NCI-H1694 treated with DMSO at 0.1 percent for 48 hours (cell line): ENCODE results near the gene UGGT2.

ENCODE experiments used
- DNase-seq: peaks from one replicate; lab custom pipeline; 2025; lab: John Stamatoyannopoulos, UW

Gene UGGT2, protein sequence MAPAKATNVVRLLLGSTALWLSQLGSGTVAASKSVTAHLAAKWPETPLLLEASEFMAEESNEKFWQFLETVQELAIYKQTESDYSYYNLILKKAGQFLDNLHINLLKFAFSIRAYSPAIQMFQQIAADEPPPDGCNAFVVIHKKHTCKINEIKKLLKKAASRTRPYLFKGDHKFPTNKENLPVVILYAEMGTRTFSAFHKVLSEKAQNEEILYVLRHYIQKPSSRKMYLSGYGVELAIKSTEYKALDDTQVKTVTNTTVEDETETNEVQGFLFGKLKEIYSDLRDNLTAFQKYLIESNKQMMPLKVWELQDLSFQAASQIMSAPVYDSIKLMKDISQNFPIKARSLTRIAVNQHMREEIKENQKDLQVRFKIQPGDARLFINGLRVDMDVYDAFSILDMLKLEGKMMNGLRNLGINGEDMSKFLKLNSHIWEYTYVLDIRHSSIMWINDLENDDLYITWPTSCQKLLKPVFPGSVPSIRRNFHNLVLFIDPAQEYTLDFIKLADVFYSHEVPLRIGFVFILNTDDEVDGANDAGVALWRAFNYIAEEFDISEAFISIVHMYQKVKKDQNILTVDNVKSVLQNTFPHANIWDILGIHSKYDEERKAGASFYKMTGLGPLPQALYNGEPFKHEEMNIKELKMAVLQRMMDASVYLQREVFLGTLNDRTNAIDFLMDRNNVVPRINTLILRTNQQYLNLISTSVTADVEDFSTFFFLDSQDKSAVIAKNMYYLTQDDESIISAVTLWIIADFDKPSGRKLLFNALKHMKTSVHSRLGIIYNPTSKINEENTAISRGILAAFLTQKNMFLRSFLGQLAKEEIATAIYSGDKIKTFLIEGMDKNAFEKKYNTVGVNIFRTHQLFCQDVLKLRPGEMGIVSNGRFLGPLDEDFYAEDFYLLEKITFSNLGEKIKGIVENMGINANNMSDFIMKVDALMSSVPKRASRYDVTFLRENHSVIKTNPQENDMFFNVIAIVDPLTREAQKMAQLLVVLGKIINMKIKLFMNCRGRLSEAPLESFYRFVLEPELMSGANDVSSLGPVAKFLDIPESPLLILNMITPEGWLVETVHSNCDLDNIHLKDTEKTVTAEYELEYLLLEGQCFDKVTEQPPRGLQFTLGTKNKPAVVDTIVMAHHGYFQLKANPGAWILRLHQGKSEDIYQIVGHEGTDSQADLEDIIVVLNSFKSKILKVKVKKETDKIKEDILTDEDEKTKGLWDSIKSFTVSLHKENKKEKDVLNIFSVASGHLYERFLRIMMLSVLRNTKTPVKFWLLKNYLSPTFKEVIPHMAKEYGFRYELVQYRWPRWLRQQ (N-terminal part only)

DNA sequence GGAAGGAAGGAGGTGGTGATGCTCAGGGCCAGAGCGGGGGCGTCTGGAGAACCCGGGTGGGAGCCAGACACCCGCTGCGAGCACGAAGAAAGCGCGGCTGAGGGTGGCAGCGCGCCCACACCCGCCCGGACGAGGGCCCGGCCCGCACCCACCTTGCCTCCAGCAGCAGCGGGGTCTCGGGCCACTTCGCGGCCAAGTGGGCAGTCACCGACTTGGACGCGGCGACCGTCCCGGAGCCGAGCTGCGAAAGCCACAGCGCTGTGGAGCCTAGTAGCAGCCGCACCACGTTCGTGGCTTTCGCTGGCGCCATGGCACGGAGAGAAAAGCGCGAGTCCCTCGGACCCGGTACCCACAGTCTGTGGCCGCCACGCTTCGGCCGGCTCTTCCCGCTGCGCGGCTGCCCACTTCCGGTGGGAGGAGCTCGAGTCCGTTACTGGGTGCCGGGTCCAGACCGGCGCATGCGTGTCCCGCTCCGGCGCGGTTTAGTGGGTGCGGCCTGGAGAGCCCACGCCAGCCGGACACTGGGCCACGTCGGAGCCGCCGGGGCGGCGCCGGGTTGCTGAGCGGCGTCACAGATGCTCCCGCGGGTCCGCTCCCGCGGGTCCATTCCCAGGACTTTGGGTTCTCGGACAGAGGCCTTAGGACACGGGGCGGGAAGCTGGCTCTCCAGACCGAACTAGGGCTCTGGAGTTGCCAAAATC, at the start of gene UGGT2:
UGGT2 (minus strand) TSS at position 399 of the 701 bp plus-strand sequence; CDS start at position 310, 89 bp downstream.
- DNase-seq = peak; percentile 39

GRCh38 chr13:96100457-96101220, 47.4 kb upstream of the UGGT2 start:
- DNase-seq = no peak

DNA sequence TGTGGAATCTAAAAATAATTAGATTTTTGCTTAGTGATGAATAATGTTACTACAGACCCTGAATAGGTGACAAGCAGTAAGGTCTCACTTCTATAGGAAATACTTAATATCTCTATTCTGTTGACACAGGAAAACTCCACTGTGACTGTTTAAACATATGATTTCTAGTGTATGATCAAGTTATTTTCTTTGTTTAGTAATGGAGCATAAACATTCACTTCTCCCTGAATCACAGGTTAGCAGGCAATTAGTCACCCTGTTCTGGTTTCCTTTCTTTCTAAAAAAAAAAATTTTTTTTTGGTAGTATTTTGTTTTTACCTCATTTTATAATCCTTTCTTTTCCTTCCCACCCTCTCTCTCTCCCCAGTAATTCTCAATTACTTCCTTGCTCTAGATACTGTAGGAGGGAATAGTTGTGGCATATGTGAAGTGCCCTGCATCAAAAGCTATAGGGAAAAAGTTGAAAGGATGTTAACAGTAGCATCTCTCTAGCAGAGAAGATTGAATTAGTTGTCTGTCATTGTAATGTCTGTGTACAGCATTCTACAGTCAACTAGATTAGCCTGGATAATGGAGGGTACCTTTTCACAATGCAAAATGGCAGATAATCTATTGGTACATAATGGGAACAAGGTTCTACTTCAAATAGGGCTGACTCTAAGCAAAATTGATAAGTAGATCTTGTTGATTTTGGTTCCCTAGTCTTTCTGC, 40.2 kb upstream of the UGGT2 start:
- DNase-seq = no peak

GRCh38 chr13:96091164-96092117, 38.2 kb upstream of the UGGT2 start:
- peak; percentile 18 for DNase-seq

- DNase-seq = no peak
Measured at GRCh38 chr13:96090240-96091101, 37.3 kb upstream of the UGGT2 start.

GRCh38 chr13:96089749-96090239, 36.6 kb upstream of the UGGT2 start, which contains the start of gene HS6ST3:
Gene HS6ST3 (plus strand): TSS chr13:96090107.
- peak; percentile 76 for DNase-seq

DNA sequence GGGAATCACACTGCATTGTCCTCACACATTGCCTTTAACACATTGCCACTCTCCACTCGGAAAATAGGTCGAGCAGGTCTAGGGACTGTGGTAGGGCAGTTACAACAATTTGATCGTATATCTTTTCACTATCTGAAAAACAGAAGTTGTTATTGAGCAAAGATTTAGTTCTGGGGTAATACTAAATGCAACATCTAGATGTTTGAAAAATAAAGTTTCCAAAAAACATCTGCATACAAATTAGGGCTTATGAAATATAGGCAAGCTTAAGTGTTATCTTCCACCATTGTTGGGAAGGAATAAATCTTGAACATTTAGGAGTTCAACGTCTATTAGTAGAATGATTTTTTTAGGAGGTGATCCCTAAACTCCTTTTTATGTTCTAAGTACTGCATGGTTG, 35.9 kb upstream of the UGGT2 start:
- no peak for DNase-seq

DNA sequence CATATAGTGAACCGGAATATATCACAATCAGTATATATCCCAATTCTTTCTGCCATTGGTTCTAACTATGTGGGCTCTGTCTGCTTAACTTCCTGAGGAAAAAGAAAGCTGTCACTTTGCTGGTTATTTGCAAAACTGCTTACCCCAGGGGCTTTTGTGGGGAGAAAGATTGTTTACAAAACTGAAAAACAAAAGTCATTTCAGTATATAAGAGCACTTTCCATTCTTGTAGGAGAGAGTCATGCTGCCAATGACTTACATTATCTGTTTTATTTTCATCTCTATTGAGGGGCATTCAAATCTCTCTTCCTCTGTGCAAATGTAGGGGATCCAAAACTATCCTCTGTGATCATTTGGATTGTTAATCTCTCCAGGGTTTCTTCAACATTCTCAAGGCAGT, 33.5 kb upstream of the UGGT2 start:
- DNase-seq = no peak

DNA sequence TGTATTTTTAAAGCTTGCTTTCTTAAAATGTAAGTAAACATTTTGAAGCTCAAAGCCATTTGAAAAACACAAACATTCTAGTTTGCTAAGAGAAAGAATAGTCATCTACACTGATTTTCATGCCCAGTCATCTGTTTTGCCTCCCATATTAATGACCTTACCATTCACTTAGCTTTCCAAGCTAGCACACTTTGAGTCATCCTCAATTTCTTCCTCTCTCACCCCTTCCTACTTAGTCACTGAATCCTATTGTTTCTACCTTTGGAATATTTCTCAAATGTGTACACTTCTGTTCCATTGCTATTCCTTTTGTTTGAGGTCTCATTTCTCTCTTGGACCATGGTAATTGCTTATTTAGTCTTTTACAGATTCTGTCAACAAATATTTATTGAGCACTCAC, 29.4 kb upstream of the UGGT2 start:
- DNase-seq = no peak

DNA sequence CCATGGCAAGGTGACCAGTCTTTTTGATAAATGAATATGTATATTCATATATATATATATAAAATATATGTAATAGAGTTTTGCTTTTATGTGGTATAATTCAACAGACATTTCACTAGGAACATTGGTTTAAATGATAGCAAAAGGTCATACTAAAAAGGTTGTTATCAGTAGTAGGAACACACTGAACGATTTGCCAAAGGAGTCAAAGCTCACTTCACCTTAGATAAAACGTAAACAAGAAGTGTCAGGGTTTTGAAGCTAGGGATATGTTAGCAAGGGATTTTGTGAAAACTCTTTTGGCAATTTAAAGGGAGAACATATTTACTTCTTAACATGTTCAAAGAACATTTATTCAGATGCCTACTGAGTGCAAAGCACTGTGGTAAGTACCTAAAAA, 28.7 kb upstream of the UGGT2 start:
- no peak for DNase-seq

DNA sequence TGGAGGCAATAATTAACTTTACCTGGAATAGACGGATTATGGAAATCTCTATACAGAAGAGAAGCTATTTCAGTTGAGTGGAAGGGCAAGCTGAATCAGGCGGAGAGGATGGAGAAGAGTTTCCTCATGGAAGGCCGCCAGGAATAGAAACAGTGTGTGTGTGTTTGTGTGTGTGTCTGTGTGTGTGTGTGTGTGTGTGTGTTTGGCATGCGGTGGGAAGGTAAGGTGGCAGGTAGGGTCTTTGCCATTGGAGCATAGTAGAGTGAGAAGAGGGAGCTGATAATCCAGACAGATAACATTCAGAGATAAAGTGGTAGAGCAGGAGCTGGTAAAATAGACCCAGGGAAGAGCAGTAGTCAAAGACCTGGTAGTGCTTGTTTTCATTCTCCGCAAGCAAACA, 27.5 kb upstream of the UGGT2 start:
- no peak for DNase-seq

GRCh38 chr13:96075953-96076543, 22.8 kb upstream of the UGGT2 start:
- DNase-seq = peak; percentile 6

DNA sequence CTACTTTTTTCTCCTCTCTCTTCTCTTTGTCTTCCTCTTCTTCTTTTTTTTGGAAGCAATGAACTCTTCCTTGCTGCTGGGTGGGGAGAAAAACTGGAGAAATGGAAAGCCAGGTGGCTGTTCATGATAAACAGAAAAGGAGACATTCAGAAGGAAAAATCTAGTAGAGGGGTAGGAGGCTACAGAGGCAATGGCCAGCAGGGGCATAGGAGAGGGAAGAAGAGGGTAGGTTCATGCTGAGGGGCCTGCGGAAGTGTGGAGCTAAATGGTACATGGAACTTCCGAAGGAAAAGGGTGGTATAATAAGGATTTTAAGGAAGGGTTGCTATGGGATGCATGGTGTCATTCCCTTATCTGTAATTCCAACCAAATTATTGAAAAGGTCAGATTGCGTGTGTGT, 19.2 kb upstream of the UGGT2 start:
- no peak for DNase-seq

GRCh38 chr13:96071504-96071903, 18.3 kb upstream of the UGGT2 start:
- no peak for DNase-seq

- no peak for DNase-seq
Measured at GRCh38 chr13:96068729-96069128, 15.5 kb upstream of the UGGT2 start.

DNA sequence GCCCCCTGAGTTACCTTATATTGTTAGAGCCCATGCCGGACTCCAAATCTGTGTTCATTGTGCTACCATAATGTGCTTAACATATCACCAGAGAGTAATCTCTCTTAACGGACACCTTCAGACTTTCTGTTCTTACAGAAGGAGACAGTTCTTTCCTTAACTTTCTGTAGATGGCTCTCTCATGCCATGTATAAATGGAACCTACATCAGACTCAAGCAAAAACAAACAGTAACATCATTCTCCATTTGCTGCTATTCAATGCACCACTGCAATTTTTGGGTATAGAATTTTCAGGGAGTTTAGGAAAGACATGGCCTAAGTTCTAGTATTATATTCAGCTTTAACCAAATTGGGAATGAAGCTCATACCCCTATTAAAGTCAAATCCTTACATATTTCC, 12.6 kb upstream of the UGGT2 start:
- no peak for DNase-seq

- DNase-seq = peak; percentile 26
Measured at GRCh38 chr13:96052656-96053002, 572 bp downstream of the UGGT2 start.
